Fibroblast of skin of left biceps (primary cell): ENCODE measurements around the gene F8.
"Not testable (repeated sequence)": the region's sequence is repeated elsewhere in the genome, so short reads cannot be mapped to it uniquely, and the experiment has no call there.

ENCODE experiments used
- DNase-seq, 2 experiments: peaks; one replicate each; pipeline ENCODE4 v3.0.0-alpha.2; 2013; ENCODE audit warnings: low read depth in 2 of 2

F8 gene

DNA sequence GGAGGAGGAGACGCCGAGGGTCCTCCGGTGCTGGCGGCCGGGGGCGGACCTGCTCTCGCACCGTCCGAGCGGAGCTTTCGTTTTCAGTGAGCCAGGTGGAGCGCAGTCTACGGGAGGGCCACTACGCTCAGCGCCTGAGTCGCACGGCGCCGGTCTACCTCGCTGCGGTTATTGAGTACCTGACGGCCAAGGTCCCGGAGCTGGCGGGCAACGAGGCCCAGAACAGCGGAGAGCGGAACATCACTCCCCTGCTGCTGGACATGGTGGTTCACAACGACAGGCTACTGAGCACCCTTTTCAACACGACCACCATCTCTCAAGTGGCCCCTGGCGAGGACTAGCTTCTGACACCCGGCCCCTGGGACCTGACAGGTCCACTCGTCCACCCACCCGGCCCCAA is 137.5 kb downstream of the F8 start:
- not testable (repeated sequence) for DNase-seq

DNA sequence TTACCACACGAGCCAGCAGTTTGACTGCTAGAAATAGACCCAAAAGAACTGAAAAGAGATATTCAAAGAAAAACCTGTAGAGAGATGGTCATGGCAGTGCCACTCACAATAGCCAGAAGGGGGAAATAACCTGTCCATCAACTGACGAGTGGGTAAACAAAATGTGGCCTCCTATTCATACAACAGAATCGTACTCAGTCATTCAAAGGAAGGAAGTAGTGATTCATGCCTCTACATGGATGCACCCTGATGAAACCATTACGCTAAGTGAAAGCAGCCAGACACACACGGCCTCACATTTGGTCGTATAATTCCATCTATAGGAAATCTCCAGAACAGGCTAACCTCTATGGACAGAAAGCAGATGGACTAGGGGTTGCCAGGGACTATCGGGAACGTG is 138.5 kb downstream of the F8 start:
- not testable (repeated sequence) for DNase-seq

DNA sequence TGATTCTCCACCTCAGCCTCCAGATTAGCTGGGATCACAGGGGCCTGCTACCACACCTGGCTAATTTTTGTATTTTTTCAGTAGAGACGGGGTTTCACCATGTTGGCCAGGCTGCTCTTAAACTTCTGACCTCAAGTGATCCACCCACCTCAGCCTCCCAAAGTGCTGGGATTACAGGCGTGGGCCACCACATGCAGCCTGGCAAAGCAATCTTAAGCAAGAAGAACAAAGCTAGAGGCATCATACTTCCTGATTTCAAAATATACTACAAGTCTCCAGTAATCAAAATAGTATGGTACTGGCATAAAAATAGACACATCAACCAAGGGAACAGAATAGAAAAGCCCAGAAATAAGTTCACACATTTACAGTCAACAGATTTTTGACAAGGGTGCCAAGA is 149.2 kb downstream of the F8 start:
- no peak for DNase-seq

DNA sequence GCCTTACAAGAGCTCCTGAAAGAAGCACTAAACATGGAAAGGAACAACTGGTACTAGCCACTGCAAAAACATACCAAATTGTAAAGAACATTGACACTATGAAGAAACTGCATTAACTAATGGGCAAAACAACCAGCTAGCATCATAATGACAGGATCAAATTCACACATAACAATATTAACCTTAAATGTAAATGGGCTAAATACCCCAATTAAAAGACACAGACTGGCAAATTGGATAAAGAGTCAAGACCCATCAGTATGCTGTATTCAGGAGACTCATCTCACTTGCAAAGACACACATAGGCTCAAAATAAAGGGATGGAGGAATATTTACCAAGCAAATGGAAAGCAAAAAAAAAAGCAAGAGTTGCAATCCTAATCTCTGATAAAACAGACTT is 154.0 kb downstream of the F8 start:
- DNase-seq: not testable (repeated sequence)

DNA sequence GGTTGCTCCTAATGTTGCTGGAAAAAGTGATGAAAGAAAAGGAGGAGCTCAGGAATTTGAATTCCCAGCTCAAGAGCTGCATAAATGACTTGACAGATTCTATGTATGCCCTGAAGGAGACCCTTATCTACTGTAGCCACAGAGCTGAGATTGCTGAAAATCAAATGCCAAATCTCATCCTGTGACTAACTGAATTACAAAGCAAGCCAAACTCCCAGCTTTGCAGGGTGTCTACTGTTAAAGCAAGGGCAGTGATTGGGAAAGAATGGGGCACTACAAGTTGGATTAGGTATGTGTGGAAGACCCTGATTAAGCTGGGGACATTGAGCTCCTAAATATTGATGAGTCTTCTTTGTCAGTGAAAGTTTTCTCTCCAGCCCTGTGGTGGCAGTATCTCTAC is 167.3 kb downstream of the F8 start:
- no peak for DNase-seq

DNA sequence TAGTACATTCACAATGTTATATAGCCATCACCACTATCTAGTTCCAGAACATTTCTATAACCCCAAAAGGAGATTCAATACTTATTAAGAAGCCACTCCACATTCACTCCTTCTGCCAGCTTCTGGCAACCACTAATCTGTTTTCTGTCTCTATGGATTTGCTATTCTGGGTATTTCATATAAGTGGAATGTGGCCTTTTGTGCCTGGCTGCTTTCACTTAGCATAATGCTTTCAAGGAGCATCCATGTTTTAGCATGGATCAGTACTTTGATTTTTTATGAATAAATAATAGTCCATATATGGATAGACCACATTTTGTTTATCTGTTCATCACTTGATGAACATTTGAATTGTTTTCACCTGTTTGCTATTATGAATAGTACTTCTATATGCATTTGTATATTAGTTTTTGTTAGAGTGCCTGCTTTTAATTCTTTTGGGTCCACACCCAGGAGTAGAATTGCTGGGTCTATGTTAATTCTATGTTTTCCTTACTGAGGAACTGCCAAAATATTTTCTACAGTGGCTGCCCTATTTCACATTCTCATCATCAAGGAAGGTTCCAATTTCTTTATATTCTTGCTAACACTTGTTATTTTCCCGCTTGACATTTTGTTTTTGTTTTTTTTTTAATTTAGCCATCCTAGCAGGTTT is 171.4 kb downstream of the F8 start:
- no peak for DNase-seq

DNA sequence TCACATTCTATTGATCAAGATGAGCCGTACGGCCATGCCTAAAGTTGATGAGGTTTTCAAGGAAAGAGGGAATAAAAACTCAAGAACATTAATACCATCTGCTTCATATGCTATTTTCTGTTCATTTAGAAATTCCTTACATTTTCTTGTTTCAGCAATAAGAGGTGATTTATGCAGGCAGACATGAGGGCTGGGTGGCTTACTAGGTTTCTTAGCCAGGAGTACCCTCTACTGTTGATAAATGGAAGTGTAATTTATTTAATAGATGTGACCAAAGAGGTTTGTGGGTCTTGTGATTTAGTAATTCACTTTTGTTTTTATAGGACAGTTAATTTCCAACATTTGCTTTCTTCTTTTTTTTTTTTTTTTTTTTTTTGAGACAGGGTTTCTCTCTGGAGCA is 181.7 kb downstream of the F8 start:
- DNase-seq: peak; percentile 42 to 47

DNA sequence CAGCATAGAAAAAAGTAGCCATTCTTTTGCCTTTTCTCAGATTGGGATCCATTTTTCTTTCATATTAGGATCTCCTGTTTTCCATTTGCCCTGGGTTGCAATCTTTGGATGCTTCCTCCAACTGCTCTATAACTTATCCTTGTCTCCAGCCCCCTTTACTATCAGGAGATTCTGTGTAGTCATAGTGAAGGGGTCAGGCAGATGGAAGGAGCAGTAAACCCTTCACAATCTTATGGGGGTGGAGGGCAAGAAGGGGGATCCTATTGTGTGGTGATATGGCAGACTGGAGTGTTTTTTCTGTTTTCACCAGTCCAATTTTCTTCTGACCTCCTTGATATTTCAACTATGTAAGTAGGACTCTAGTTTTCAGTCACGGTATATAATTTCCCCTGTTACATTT is 186.4 kb downstream of the F8 start:
- no peak for DNase-seq

DNA sequence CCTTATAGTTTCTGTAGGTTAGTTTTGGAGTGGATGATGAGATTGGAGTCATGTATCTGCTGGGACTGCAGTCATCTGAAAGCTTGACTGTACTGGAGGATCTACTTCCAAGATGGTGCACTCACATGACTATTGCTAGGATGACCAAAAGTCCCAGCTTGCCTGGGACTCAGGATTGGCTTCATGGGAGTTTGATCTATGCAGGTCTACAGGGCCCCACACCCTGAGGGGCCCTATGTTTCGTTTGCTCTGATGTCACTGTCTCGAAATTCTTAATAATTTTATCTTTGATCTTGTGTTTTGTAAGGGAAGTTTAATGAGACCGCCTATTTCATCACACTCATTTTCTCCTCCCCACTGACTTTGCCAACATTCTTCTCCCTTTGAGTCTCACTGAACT is 188.0 kb downstream of the F8 start, which contains the start of gene SMIM9:
SMIM9 (minus strand) TSS at position 101 of the 400 bp plus-strand sequence. CDS start 3,806 bp downstream, outside the sequence.
- no peak for DNase-seq

DNA sequence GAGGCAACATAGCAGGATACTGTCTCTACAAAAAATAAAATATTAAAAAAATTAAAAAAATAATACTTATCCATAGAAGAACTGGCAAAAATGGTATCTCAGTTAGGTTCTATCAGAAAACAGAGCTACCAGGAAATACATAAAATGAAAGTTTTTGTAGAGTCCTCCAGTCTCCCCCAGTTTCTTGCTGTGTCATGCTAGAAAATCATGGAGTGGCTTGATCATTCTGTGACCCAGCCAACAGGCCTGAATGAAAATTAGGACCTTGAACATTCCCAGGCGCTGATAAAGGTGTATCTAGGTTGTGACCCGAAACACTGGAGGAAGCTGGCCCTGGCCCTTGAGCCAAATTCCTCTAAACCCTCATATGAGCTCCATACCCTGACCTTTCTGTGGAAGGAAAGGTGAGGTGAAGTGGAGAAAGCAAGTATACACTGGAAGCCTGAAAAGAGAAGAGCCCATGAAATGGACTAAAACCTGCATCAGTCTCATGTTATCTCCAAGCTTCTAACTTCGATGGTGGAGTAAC is 188.7 kb downstream of the F8 start:
- no peak for DNase-seq

DNA sequence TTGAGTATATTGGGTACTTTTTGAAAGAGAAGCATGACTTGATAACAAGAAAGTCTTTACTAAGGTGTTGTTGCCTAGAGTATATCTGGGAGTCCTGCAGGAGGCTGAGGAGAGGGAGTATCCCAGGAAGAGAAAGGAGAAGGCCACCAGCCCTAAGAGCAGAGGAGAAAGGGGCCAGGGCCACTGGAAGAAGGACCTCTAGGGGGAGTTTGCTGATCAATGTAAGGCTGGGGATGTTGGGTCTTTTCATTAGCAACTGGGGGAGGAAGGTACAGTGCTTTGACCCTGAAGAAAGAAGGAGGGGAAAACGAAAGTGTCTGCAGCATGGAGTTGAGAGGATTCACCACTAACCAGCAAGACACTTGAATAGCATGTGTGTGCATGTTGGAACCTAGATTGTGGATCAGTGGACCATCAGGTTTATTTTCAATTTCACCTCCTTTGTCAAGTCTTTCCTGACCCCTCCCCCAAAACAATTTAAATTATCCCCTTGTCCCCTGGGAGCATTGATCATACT is 192.5 kb downstream of the F8 start:
- DNase-seq: no peak

DNA sequence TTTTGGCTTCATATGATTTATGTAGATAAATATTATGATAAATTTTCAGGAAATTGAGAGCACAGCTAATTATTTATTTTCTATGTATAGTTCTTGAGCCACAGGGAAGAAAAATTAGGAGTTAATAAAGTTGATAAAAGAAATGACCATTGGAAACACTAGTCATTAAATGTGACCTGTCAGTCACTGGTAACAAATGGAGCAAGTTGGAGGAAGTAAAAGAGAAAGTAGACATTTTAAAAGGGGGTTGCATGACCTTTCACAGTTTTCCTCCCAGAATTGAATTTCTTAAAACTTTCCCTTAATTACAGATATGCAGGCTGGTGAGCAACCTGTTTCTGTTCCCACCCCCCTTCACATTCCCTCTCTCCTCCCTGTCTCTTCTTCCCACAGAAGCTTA is 193.4 kb downstream of the F8 start:
- DNase-seq: no peak

DNA sequence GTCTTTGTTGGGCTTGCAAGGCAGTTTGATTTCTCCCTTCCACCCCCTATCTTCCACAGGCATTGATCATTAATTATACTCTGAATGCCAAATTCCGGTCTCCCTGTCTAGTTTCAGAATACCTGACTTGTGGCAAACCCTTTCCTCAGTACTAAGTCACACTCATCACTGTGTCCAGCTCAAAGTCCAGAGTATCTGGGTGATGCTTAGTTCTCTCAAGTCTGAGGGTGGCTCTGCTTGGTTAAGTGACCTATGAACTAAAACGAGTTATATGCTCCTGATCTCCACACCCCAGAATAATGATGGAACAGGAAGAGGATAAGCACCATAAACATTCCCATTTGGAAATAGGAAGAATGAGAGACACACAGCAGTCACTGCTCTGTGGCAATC is 194.5 kb downstream of the F8 start:
- DNase-seq: no peak

DNA sequence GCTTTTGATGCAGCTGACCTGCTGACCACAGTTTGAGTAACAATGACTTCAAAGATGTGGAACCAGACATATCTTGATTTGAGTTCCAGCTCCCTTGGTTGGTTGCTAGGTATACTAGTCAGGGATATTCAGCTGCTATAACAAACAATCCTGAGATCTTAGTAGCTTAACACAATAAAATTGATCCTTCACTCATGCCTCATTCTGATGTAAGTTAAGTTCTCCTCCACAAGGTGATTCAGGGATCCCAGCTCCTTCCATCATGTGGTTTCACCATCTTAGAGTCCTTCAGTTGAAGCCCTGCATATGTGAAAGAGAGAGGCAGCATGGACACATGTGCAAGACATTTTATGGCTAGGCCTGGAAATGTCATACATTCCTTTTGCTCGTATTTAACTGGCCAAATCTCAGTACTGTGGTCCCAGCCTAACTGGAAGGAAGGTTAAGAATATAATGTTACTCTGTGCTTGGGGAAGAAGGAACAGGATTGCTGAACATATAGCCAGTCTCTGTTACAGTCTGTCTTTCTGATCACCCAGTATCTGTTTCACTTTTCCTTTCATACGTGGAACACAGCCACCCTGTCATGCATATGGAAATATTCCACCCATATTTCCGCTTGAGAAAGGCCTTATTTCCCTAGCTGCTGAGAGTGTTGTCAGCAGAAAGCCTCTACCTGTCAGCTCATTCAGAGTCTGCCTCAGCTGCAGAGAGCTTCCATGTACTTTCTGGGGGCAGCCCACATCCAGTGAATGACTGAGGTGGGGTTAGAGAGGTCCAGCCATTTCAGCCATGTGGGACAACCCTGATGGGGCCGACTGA is 195.1 kb downstream of the F8 start:
- DNase-seq: no peak

DNA sequence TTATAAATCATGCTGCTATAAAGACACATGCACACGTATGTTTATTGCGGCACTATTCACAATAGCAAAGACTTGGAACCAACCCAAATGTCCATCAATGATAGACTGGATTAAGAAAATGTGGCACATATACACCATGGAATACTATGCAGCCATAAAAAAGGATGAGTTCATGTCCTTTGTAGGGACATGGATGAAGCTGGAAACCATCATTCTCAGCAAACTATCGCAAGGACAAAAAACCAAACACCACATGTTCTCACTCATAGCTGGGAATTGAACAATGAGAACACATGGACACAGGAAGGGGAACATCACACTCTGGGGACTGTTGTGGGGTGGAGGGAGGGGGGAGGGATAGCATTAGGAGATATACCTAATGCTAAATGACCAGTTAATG is 196.9 kb downstream of the F8 start:
- not testable (repeated sequence) for DNase-seq

DNA sequence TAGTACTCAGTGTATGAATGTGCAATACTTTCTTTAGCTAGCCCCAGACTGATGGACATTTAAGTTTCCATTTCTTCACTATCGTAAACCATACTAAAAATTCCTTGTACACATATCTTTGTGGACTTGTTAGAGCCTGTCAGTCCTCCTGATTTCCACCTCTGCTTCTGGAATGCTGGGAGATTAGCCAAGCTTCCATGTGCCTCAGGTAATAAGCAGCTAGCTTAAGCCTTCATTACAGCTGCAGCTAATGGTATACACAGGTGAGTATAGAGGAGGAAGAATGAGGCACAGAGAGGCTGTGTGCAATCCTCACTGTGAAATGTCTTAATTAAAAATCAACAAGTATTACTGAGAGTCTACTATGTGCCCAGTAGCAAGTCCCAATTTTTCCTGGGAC is 197.9 kb downstream of the F8 start:
- DNase-seq: no peak

DNA sequence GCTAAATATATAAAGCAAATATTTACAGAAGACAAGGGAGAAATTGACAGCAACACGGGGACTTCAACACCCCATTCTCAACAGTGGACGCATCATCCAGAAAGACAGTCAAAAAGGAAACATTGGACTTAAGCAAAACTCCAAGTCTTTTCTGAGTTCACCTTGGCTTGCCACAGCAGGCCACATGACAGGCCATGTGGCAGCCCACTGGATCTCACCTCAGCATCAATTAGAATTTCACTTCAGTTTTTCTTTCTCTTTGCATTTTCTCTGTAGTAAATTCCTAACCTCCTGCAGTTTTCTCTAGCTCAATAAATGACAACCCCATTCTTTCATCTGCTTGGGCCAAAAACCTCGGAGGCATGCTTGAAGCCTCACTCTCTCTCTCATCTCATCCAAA is 200.5 kb downstream of the F8 start:
- no peak for DNase-seq

DNA sequence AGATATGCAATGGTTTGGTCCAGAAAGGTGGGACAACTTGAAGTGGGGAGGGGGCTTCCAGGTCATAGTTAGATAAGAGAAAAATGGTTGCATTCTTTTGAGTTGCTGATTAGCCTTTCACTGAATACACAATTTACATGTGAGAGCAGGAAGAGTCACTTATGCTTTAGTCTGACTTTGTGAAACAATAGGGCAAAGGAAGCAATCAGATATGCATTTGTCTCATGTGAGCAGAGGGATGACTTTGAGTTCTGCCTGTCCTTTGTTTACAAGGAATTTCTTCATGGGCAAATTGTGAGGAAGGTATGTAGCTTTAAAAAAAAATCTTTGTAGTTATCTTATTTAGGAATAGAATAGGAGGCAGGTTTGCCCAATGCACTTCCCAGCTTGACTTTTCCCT is 201.0 kb downstream of the F8 start:
- DNase-seq: no peak

DNA sequence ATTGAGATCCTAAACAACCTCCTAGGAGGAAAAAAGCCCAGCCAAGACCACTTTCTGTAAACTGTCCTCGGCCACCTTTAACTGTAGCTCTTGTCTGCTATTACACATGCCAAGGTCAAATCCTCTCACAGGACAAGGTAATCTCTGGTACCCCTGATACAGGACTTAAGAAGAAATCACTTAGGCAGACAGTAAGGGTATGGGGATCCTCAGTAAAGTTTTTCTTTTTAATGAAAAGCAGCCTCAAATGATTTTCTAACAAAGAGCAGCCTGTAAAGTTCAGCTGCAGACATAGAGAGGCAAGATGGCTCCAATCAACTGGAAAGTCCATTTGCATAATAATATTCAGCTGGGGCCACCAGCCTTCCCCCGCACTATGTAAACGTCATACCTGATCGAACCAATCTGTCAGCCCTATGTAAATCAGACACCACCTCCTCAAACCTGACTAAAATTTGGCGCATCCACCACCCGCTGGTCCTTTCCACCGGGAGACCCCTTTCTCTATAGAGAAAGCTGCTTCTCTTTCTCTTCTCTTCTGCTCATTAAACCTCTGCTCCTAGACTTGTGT is 202.7 kb downstream of the F8 start:
- DNase-seq: no peak

DNA sequence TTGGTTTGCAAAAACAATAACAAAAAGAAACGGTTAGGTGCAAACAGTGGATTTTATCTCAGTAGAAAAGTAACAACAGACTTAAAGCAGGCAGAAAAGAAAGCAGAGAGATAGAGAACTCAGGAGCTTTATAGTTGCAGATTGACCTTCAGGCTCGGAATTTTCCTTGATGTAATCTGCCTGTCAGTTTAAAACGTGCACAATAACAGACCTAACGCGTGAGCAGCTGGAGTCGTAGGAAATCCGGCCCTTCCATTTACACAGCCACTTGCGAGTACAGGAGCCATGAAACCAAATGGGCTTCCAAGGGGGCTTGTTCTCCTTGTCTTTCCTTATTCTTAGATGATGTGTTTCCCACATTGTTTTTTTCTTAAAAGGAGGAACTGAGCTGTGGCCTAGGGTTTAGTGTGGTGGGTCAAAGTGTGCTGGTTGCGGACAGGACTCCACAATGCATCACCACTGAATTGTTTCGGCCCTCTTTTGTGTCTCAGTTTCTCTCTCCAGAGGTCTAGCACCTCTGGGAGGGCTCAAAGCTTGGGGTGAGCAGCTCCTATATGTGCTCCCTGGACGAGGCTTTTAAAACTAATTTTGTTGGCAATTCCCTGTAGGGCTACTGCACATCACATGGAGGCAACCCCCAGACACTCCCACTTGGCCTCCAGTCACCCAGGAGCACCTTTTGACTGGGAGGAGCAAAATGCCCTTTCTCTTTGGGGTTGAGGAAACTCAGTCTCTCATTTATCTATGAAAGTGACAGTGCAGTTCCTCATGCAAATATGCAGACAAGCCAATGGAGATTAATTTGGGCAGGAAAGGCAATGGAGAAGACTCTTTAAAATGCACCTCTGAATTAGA is 203.4 kb downstream of the F8 start:
- no peak for DNase-seq

DNA sequence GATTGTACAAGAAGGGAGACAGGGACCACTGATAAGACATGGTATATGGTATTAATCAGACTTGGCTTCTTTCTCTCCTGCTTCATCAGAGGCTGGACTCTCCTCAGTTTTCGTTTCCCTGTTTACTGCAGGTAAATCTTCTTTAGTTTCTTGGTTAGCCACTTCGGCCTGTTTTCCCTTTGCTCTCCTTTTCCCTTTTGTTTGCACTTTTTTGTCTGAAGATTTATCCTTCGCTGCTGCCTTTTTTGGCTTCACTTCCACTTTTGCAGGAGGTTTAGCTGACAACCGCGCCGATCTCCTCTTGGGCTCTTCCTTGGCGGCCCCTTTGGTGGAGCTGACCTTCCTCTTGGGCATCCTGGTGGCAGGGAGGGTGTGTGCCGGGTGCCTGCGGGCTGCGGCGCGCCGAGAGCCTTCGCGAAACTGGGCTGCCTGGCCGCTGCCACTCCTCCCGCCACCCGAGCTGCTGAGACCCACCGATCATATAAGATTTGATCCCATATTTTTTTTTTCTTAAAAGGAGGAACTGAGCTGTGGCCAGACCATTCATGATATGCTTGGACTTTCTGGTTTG is 205.4 kb downstream of the F8 start:
- not testable (repeated sequence) for DNase-seq
